HCT116 (cell line): ENCODE measurements around the gene PRR14. TPM values are rescaled to one million over a fixed set of nuclear protein-coding genes. Genes with fewer than 3 reads are reported as not detected.

Source experiments
- ATAC-seq: fragments of 200-7000 bp; cut with Tn5 transposase; 2 replicates; pipeline ENCODE4 v1.9.1; 2020; ENCODE audit warnings: mild to moderate bottlenecking, moderate library complexity
- BruUV-seq: library from RNA; stranded (reverse); fragments of 400-500 nt; replicated peaks from 2 replicates; lab custom pipeline; 2021; lab: Mats Ljungman, UMichigan
- CTCF ChIA-PET: fragments of 300-600 bp; sonication (Branson Sonifier 250); formaldehyde crosslinking; loops from one replicate; lab custom pipeline; 2021; ENCODE audit warnings: antibody characterized with exemption; lab: Charles Lee
- POLR2A ChIA-PET: fragments of 300-600, 350-600 bp; sonication (Branson Sonifier 250); formaldehyde crosslinking; loops from one replicate; lab custom pipeline; 2021; ENCODE audit warnings: antibody characterized with exemption; lab: Charles Lee
- RAD21 ChIA-PET, 2 experiments: fragments of 300-600 bp; sonication (Branson Sonifier 250); formaldehyde crosslinking; loops; one replicate each; lab custom pipeline; 2023; ENCODE audit warnings: low total read pairs in 2 of 2; ENCODE audit not compliant: uncharacterized antibody in 2 of 2, unreplicated experiment in 2 of 2, low non-redundant PET in 1 of 2; lab: Charles Lee
- DNase-seq: peaks from one replicate; pipeline ENCODE4 v3.0.0-alpha.2; 2010; ENCODE audit warnings: low read depth, low spot score
- H2AFZ ChIP-seq: fragments of 200-600 bp; shearing (Covaris generic), sonication (generic); 2 replicates; pipeline ENCODE4 v1.6.1; 2017; ENCODE audit warnings: low read depth, mixed run types, mixed read lengths, antibody characterized with exemption, low read length; ENCODE audit not compliant: poor library complexity, severe bottlenecking
- H3K27ac ChIP-seq: 2 replicates; pipeline ENCODE4 v1.5.1; 2012; ENCODE audit warnings: low read depth, low read length
- H3K27me3 ChIP-seq: fragments of 200-600 bp; sonication (generic); 2 replicates; pipeline ENCODE4 v1.6.1; 2016; ENCODE audit warnings: mixed run types, low read length, mixed read lengths; ENCODE audit not compliant: insufficient read depth
- H3K36me3 ChIP-seq, 2 experiments: fragments of 200-500 bp in 1 of 2; fragments of 200-600 bp in 1 of 2; sonication (Bioruptor generic) in 1 of 2; sonication (generic) in 1 of 2; 2 replicates each; pipeline versions ENCODE4 v1.5.1 to v1.6.1; 2014 to 2016; ENCODE audit warnings: low read length in 2 of 2, inconsistent platforms in 1 of 2, mixed read lengths in 1 of 2, mixed run types in 1 of 2; ENCODE audit not compliant: insufficient read depth in 2 of 2, control insufficient read depth in 1 of 2
- H3K4me1 ChIP-seq, 2 experiments: fragments of 200-600 bp in 1 of 2; sonication (generic) in 1 of 2; 2 replicates each; pipeline versions ENCODE4 v1.5.1 to v1.6.1; 2012 to 2017; ENCODE audit warnings: low read length in 2 of 2, inconsistent platforms in 1 of 2, mild to moderate bottlenecking in 1 of 2, mixed read lengths in 1 of 2, mixed run types in 1 of 2, moderate library complexity in 1 of 2; ENCODE audit not compliant: insufficient read depth in 2 of 2, control insufficient read depth in 1 of 2
- H3K4me2 ChIP-seq: fragments of 200-600 bp; sonication (generic); 2 replicates; pipeline ENCODE4 v1.6.1; 2017; ENCODE audit warnings: mixed run types, low read length, mixed read lengths
- H3K4me3 ChIP-seq, 2 experiments: fragments of 200-600 bp in 1 of 2; sonication (generic) in 1 of 2; replicated peaks in 1 of 2; 2 replicates each; pipeline ENCODE4 v1.5.1; 2011 to 2016; ENCODE audit warnings: low read length in 2 of 2, control low read depth in 1 of 2, low read depth in 1 of 2, mild to moderate bottlenecking in 1 of 2, mixed read lengths in 1 of 2, mixed run types in 1 of 2
- H3K79me2 ChIP-seq: fragments of 200-600 bp; sonication (generic); 2 replicates; pipeline ENCODE4 v1.6.1; 2017; ENCODE audit warnings: mild to moderate bottlenecking, mixed run types, low read length, moderate library complexity, mixed read lengths; ENCODE audit not compliant: insufficient read depth
- H3K9ac ChIP-seq: fragments of 200-600 bp; sonication (generic); 2 replicates; pipeline ENCODE4 v1.6.1; 2016; ENCODE audit warnings: low read length, mixed read lengths
- H3K9me2 ChIP-seq: fragments of 200-600 bp; sonication (generic), shearing (Covaris generic); 2 replicates; pipeline ENCODE4 v1.6.1; 2017; ENCODE audit warnings: mixed run types, mild to moderate bottlenecking, moderate library complexity; ENCODE audit not compliant: insufficient read depth
- H3K9me3 ChIP-seq, 2 experiments: fragments of 200-500 bp in 1 of 2; fragments of 200-600 bp in 1 of 2; sonication (Bioruptor generic) in 1 of 2; sonication (generic) in 1 of 2; 2 replicates each; pipeline ENCODE4 v1.6.1; 2014 to 2017; ENCODE audit warnings: low read length in 2 of 2, mixed read lengths in 2 of 2, inconsistent platforms in 1 of 2, low read depth in 1 of 2, mild to moderate bottlenecking in 1 of 2, mixed run types in 1 of 2, moderate library complexity in 1 of 2; ENCODE audit not compliant: control insufficient read depth in 1 of 2, insufficient read depth in 1 of 2
- H4K20me1 ChIP-seq: fragments of 200-600 bp; sonication (generic), shearing (Covaris generic); 2 replicates; pipeline ENCODE4 v1.6.1; 2017; ENCODE audit warnings: mixed run types, mild to moderate bottlenecking, moderate library complexity; ENCODE audit not compliant: insufficient read depth
- ATF3 ChIP-seq: IDR thresholded peaks from 2 replicates; pipeline ENCODE4 v1.6.1; 2012
- CBX3 ChIP-seq: IDR thresholded peaks from 2 replicates; pipeline ENCODE4 v1.6.1; 2012; ENCODE audit warnings: low read depth
- CEBPB ChIP-seq: IDR thresholded peaks from 2 replicates; pipeline ENCODE4 v1.6.1; 2012; ENCODE audit warnings: low read depth
- CTCF ChIP-seq, 3 experiments: fragments of 200-600 bp in 1 of 3; sonication (generic) in 1 of 3; IDR thresholded peaks in 2 of 3; conservative IDR thresholded peaks in 1 of 3; 2 replicates each; pipeline ENCODE4 v1.5.1; 2012 to 2017; ENCODE audit warnings: low read depth in 2 of 3, low read length in 2 of 3, antibody characterized with exemption in 1 of 3, borderline replicate concordance in 1 of 3, control low read depth in 1 of 3, mild to moderate bottlenecking in 1 of 3, mixed read lengths in 1 of 3, mixed run types in 1 of 3, moderate library complexity in 1 of 3; ENCODE audit not compliant: insufficient read depth in 1 of 3
- FOSL1 ChIP-seq: IDR thresholded peaks from 2 replicates; pipeline ENCODE4 v1.6.1; 2012; ENCODE audit warnings: low read depth
- MAX ChIP-seq: IDR thresholded peaks from 2 replicates; pipeline ENCODE4 v1.6.1; 2012
- RAD21 ChIP-seq: IDR thresholded peaks from 2 replicates; pipeline ENCODE4 v1.6.1; 2012; ENCODE audit warnings: low read depth, mild to moderate bottlenecking
- SIN3A ChIP-seq: IDR thresholded peaks from 2 replicates; pipeline ENCODE4 v1.6.1; 2012; ENCODE audit warnings: low read depth
- SP1 ChIP-seq: IDR thresholded peaks from 2 replicates; pipeline ENCODE4 v1.6.1; 2012; ENCODE audit warnings: low read depth
- ZBTB33 ChIP-seq: IDR thresholded peaks from 2 replicates; pipeline ENCODE4 v1.6.1; 2011; ENCODE audit warnings: mild to moderate bottlenecking, low read length, moderate library complexity; ENCODE audit not compliant: insufficient replicate concordance; ENCODE audit errors: extremely low read depth
- intact Hi-C: fragments of 100-400 bp; cut with micrococcal nuclease; formaldehyde crosslinking; loops from 2 replicates; pipeline ENCODE4 v1.10.0; 2022
- total RNA-seq: library from RNA; stranded (reverse); gene quantifications from one replicate; pipeline ENCODE4 v1.2.1, GENCODE V29; 2021; ENCODE audit not compliant: unreplicated experiment

PRR14 gene
- total RNA-seq, 1 experiment from 2014 or later = 56.2 TPM

- Histone ChIP-seq H2AFZ (no peak overlapping the region), H3K79me2 (no peaks in the 10 kb centered on the region), H4K20me1 (no peaks in the 10 kb centered on the region), H3K4me2 (no peak overlapping the region)
- RAD21 ChIA-PET = no interaction called here
- no peak for DNase-seq
- TF ChIP-seq CBX3 (no peak), SIN3A (no peak), CEBPB (no peak), MAX (no peak), FOSL1 (no peak), SP1 (no peak), ATF3 (no peak), ZBTB33 (no peak), RAD21 (no peak), CTCF (IDR thresholded peaks at IDR 0.05 in 2 of 3, conservative IDR thresholded peaks at IDR 0.05 in 1 of 3; ENCODE audit: borderline replicate concordance in 1 of 3, insufficient read depth in 1 of 3, low read depth in 2 of 3, low read length in 2 of 3) (no peak)
- TF ChIP-seq, all 23 proteins: peak for 0
- no peaks in the 10 kb centered on the region for H3K4me1 ChIP-seq
- ATAC-seq = no peak
- no peak overlapping the region for H3K9ac ChIP-seq
- H3K4me3 ChIP-seq = no peak overlapping the region
- intact Hi-C loops = no loop called here
- H3K27me3 ChIP-seq = no peaks in the 10 kb centered on the region
- no TSS peak for BruUV-seq
- no peak overlapping the region for H3K27ac ChIP-seq
- CTCF ChIA-PET = no interaction called here
- peaks cover 15 to 20% of the 10 kb centered on the region in 2 experiments; a peak in 2 of 4 replicates for H3K36me3 ChIP-seq
- no peaks in the 10 kb centered on the region for H3K9me3 ChIP-seq
- no peaks in the 10 kb centered on the region for H3K9me2 ChIP-seq
- POLR2A ChIA-PET = no interaction called here
These were observed 18.5 kb downstream of the PRR14 start for GRCh38 chr16:30669026-30669902.
